Hepatocyte (in vitro differentiated cells): ENCODE data around the gene HID1. TPM values are rescaled to one million over a fixed set of nuclear protein-coding genes. Genes with fewer than 3 reads are reported as not detected.

Experiments
- DNase-seq: peaks from one replicate; pipeline ENCODE4 v3.0.0-alpha.2; 2016; ENCODE audit warnings: low spot score
- H2AFZ ChIP-seq: fragments of 200-600 bp; sonication (generic); 2 replicates; pipeline ENCODE4 v1.6.0; 2016; ENCODE audit warnings: antibody characterized with exemption, mild to moderate bottlenecking
- H3K27ac ChIP-seq: fragments of 200-600 bp; sonication (generic); 2 replicates; pipeline ENCODE4 v1.5.1; 2016; ENCODE audit warnings: mild to moderate bottlenecking
- H3K27me3 ChIP-seq: fragments of 200-600 bp; sonication (generic); 2 replicates; pipeline ENCODE4 v1.6.1; 2016
- H3K36me3 ChIP-seq: fragments of 200-600 bp; sonication (generic); replicated peaks from 2 replicates; pipeline ENCODE4 v1.5.1; 2016; ENCODE audit warnings: low read depth; ENCODE audit not compliant: insufficient read depth
- H3K4me1 ChIP-seq: fragments of 200-600 bp; sonication (generic); 2 replicates; pipeline ENCODE4 v1.5.1; 2016; ENCODE audit warnings: mild to moderate bottlenecking, moderate library complexity; ENCODE audit not compliant: insufficient read depth
- H3K4me2 ChIP-seq: fragments of 200-600 bp; sonication (generic); 2 replicates; pipeline ENCODE4 v1.6.0; 2016
- H3K4me3 ChIP-seq: fragments of 200-600 bp; sonication (generic); 2 replicates; pipeline ENCODE4 v1.5.1; 2016; ENCODE audit warnings: mild to moderate bottlenecking
- H3K79me2 ChIP-seq: fragments of 200-600 bp; sonication (generic); 2 replicates; pipeline ENCODE4 v1.6.0; 2017; ENCODE audit warnings: mild to moderate bottlenecking
- H3K9me2 ChIP-seq: fragments of 200-600 bp; sonication (generic); replicated peaks from 2 replicates; pipeline ENCODE4 v1.6.0; 2017; ENCODE audit warnings: mild to moderate bottlenecking; ENCODE audit not compliant: insufficient read depth
- H3K9me3 ChIP-seq: fragments of 200-600 bp; sonication (generic); 2 replicates; pipeline ENCODE4 v1.5.1; 2016; ENCODE audit warnings: low read depth, mild to moderate bottlenecking
- H4K20me1 ChIP-seq: fragments of 200-600 bp; sonication (generic); 2 replicates; pipeline ENCODE4 v1.6.0; 2016; ENCODE audit warnings: mild to moderate bottlenecking; ENCODE audit not compliant: insufficient read depth, poor library complexity, severe bottlenecking
- EZH2 ChIP-seq: fragments of 200-600 bp; sonication (generic); IDR thresholded peaks from 2 replicates; pipeline ENCODE4 v1.6.1; 2016; ENCODE audit warnings: antibody characterized with exemption, mild to moderate bottlenecking, borderline replicate concordance
- EZH2phosphoT487 ChIP-seq: fragments of 200-600 bp; sonication (generic); IDR thresholded peaks from one replicate; pipeline ENCODE4 v1.6.1; 2018; ENCODE audit warnings: antibody characterized with exemption, mild to moderate bottlenecking, low read depth, moderate library complexity; ENCODE audit not compliant: unreplicated experiment, severe bottlenecking
- WGBS: methylation state at CpG from one replicate; pipeline ENCODE4 v1.1.6; 2016; ENCODE audit warnings: low lambda C conversion rate; ENCODE audit errors: missing lambda C conversion rate; 5-methylcytosine and 5-hydroxymethylcytosine counted together
- polyA plus RNA-seq: library from polyadenylated mRNA; unstranded; fragments of >200 nt; fragmentation: Nextera tagmentation; extraction: Ambion mirVana; gene quantifications from 2 replicates; pipeline ENCODE4 v1.2.1, GENCODE V29; 2016
- total RNA-seq: library from RNA; depleted of rRNA; stranded (reverse); fragments of >200 nt; gene quantifications from 2 replicates; pipeline ENCODE4 v1.2.3, GENCODE V29; 2014
- TF ChIP-seq, protein P1 (sequence below): fragments of 200-600 bp; sonication (generic); IDR thresholded peaks from 2 replicates; pipeline ENCODE4 v1.5.1; 2016; ENCODE audit warnings: antibody characterized with exemption, mild to moderate bottlenecking; ENCODE audit not compliant: poor library complexity

The HID1 gene
- total and polyA plus RNA-seq, 2 experiments from 2014 or later = 15.3 to 43.4 TPM

DNA sequence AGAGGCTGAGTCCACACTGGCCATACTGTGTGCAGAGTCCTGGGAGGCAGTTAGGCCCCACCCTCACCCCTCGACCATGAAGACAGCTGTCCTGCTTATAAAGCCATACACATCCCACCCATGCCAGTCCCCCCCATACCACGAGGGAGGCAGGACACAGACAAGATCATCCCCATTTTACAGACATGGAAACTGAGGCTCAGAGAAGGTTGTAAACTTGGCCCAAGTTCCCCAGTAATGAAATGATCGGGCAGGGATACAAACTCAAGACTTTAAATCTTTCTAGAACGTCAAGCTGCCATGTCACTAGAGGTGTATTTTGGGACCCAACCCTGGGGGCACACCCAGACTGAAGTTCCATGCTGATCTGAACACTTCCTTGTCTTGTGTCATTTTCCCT lies 16.5 kb downstream of the HID1 start:
- WGBS = 81% methylated on average over 4 of the region's 4 CpGs
- peaks cover 7% of the 10 kb centered on the region for H3K4me1 ChIP-seq
- no peaks in the 10 kb centered on the region for H4K20me1 ChIP-seq
- no peak overlapping the region for H3K27ac ChIP-seq
- no peaks in the 10 kb centered on the region for H3K9me3 ChIP-seq
- no peak overlapping the region for H3K4me2 ChIP-seq
- no peaks in the 10 kb centered on the region for H3K79me2 ChIP-seq
- no peaks in the 10 kb centered on the region for H3K9me2 ChIP-seq
- H3K27me3 ChIP-seq = no peaks in the 10 kb centered on the region
- no peaks in the 10 kb centered on the region for H3K36me3 ChIP-seq
- DNase-seq = no peak
- TF ChIP-seq EZH2 (no peak), EZH2phosphoT487 (no peak)
- TF ChIP-seq, protein P1, sequence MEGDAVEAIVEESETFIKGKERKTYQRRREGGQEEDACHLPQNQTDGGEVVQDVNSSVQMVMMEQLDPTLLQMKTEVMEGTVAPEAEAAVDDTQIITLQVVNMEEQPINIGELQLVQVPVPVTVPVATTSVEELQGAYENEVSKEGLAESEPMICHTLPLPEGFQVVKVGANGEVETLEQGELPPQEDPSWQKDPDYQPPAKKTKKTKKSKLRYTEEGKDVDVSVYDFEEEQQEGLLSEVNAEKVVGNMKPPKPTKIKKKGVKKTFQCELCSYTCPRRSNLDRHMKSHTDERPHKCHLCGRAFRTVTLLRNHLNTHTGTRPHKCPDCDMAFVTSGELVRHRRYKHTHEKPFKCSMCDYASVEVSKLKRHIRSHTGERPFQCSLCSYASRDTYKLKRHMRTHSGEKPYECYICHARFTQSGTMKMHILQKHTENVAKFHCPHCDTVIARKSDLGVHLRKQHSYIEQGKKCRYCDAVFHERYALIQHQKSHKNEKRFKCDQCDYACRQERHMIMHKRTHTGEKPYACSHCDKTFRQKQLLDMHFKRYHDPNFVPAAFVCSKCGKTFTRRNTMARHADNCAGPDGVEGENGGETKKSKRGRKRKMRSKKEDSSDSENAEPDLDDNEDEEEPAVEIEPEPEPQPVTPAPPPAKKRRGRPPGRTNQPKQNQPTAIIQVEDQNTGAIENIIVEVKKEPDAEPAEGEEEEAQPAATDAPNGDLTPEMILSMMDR = no peak
- no peak overlapping the region for H3K4me3 ChIP-seq
- H2AFZ ChIP-seq = no peak overlapping the region

DNA sequence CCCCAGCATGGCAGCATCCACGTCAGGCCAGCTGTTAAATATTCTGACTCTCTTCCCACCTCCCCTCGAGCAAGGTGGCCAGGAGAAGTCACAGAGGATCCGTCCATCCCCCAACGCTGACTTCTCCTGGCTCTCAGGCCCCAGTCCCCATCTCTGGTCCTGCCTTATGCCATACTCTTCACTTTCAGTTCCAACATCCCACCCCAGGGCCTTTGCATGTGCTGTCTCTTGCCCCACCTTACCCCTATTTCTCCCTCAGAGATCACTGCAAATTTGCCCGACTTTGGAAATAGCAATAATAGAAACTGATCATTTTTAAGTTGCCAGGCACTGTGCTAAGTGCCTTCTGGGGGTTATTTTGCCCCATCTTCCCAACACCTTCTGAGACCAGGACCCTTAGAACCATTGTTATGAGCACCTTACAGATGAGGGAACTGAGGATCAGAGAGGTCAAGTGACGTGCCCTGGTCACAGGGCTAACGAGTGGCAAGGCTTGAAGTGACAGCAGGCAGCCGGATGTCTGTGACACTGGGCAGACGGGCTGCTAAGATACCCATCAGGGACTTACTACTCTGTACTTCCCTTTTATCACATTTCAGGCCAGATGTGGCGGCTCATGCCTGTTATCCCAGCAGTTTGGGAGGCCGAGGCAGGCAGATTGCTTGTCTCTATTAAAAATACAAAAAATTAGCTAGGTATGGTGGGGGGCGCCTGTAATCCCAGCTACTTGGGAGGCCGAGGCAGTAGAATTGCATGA lies 17.7 kb downstream of the HID1 start:
- Histone ChIP-seq H3K27me3 (no peaks in the 10 kb centered on the region), H3K36me3 (no peaks in the 10 kb centered on the region)
- TF ChIP-seq EZH2 (no peak), EZH2phosphoT487 (no peak)
- TF ChIP-seq, protein P1 = no peak

DNA sequence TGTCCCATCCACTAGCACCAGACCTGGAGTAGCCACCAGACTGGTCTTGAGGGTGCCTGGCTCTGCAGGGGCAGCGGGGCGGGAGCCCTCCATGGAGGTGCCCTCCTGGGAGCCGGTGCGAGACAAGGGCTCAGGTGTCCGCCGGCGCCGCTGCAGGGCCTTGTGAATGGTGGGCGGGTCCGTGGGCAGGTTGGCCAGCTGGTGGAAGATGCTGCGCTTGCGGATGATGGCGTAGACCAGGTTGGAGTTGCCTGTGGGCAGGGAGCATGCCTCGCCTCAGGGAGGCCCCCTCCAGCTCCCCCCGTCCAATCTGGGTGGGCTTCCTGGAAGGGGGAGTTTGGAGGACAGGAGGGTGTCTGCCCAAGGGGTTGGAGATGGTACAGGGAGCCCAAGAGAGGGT lies 18.4 kb downstream of the HID1 start:
- peaks cover 11% of the 10 kb centered on the region for H3K4me1 ChIP-seq
- H3K9me2 ChIP-seq = no peaks in the 10 kb centered on the region
- no peak overlapping the region for H3K4me2 ChIP-seq
- no peaks in the 10 kb centered on the region for H3K36me3 ChIP-seq
- no peak overlapping the region for H3K27ac ChIP-seq
- H3K9me3 ChIP-seq = no peaks in the 10 kb centered on the region
- no peaks in the 10 kb centered on the region for H3K79me2 ChIP-seq
- WGBS = 95% methylated on average over 15 of the region's 15 CpGs
- no peaks in the 10 kb centered on the region for H3K27me3 ChIP-seq
- H2AFZ ChIP-seq = no peak overlapping the region
- no peak for DNase-seq
- TF ChIP-seq EZH2 = no peak
- H3K4me3 ChIP-seq = no peak overlapping the region
- no peaks in the 10 kb centered on the region for H4K20me1 ChIP-seq

More for the DNA sequence above, 17.7 kb downstream of the HID1 start:
- Histone ChIP-seq H3K27ac (no peak overlapping the region), H3K9me3 (no peaks in the 10 kb centered on the region), H3K4me1 (peaks cover 11% of the 10 kb centered on the region), H3K79me2 (no peaks in the 10 kb centered on the region), H4K20me1 (no peaks in the 10 kb centered on the region), H3K4me2 (no peak overlapping the region), H3K9me2 (no peaks in the 10 kb centered on the region), H2AFZ (no peak overlapping the region), H3K4me3 (no peak overlapping the region)
- DNase-seq = no peak
- WGBS = 62% methylated on average over 13 of the region's 13 CpGs

- H3K27ac ChIP-seq = peak overlapping the region; percentile 65
- no peak overlapping the region for H2AFZ ChIP-seq
- TF ChIP-seq, protein P1 = no peak
- TF ChIP-seq EZH2 (no peak), EZH2phosphoT487 (no peak)
- 70% methylated on average over 11 of the region's 11 CpGs for WGBS
- H3K27me3 ChIP-seq = no peaks in the 10 kb centered on the region
- peak; percentile 51 for DNase-seq
- H3K9me2 ChIP-seq = no peaks in the 10 kb centered on the region
- no peak overlapping the region for H3K4me3 ChIP-seq
- H3K36me3 ChIP-seq = no peaks in the 10 kb centered on the region
- H3K4me2 ChIP-seq = no peak overlapping the region
- H3K4me1 ChIP-seq = peaks cover 11% of the 10 kb centered on the region
- H3K9me3 ChIP-seq = no peaks in the 10 kb centered on the region
- no peaks in the 10 kb centered on the region for H4K20me1 ChIP-seq
- H3K79me2 ChIP-seq = no peaks in the 10 kb centered on the region
These were observed 19.3 kb downstream of the HID1 start for GRCh38 chr17:74953134-74953687.
